H9 (cell line): Measurements from ENCODE around the gene DNAJC7. TPM values are rescaled to one million over a fixed set of nuclear protein-coding genes. Genes with fewer than 3 reads are reported as not detected.

ENCODE experiments used
- DNase-seq: peaks from one replicate; pipeline ENCODE4 v3.0.0-alpha.2; 2017
- H2AFZ ChIP-seq: one replicate; pipeline ENCODE4 v1.6.1; 2013; ENCODE audit warnings: mild to moderate bottlenecking, low read length, control low read depth, moderate library complexity
- H2AK5ac ChIP-seq: 2 replicates; pipeline ENCODE4 v1.6.1; 2013; ENCODE audit warnings: low read length, control low read depth, mixed read lengths; ENCODE audit not compliant: insufficient read length
- H2BK120ac ChIP-seq: one replicate; pipeline ENCODE4 v1.6.1; 2013; ENCODE audit warnings: low read depth, mild to moderate bottlenecking, low read length, control low read depth, inconsistent platforms; ENCODE audit not compliant: poor library complexity, severe bottlenecking
- H2BK12ac ChIP-seq: 2 replicates; pipeline ENCODE4 v1.6.1; 2013; ENCODE audit warnings: low read length, control low read depth, mixed read lengths, low read depth; ENCODE audit not compliant: insufficient read length
- H2BK15ac ChIP-seq: 2 replicates; pipeline ENCODE4 v1.6.1; 2013; ENCODE audit warnings: low read depth, low read length, control low read depth
- H2BK20ac ChIP-seq: one replicate; pipeline ENCODE4 v1.6.1; 2013; ENCODE audit warnings: low read depth, mild to moderate bottlenecking, low read length, control low read depth, inconsistent platforms; ENCODE audit not compliant: poor library complexity, severe bottlenecking
- H2BK5ac ChIP-seq: 2 replicates; pipeline ENCODE4 v1.6.1; 2013; ENCODE audit warnings: low read length, control low read depth, mixed read lengths; ENCODE audit not compliant: insufficient read length
- H3K14ac ChIP-seq: 2 replicates; pipeline ENCODE4 v1.6.1; 2013; ENCODE audit warnings: low read length, control low read depth; ENCODE audit not compliant: insufficient read depth
- H3K18ac ChIP-seq: 2 replicates; pipeline ENCODE4 v1.6.1; 2013; ENCODE audit warnings: low read depth, mild to moderate bottlenecking, mixed read lengths, low read length, control low read depth; ENCODE audit not compliant: insufficient read length
- H3K23ac ChIP-seq: 2 replicates; pipeline ENCODE4 v1.6.1; 2013; ENCODE audit warnings: low read length, control low read depth, mixed read lengths, low read depth; ENCODE audit not compliant: insufficient read length
- H3K23me2 ChIP-seq: 2 replicates; pipeline ENCODE4 v1.6.1; 2013; ENCODE audit warnings: low read depth, mild to moderate bottlenecking, mixed read lengths, low read length, control low read depth; ENCODE audit not compliant: insufficient read length, poor library complexity, severe bottlenecking
- H3K27ac ChIP-seq: 2 replicates; pipeline ENCODE4 v1.5.1; 2013; ENCODE audit warnings: low read length, control low read depth, mixed read lengths, low read depth; ENCODE audit not compliant: insufficient read length
- H3K27me3 ChIP-seq: 2 replicates; pipeline ENCODE4 v1.6.1; 2013; ENCODE audit warnings: low read length, control low read depth, inconsistent platforms; ENCODE audit not compliant: insufficient read depth
- H3K4ac ChIP-seq: 2 replicates; pipeline ENCODE4 v1.6.1; 2013; ENCODE audit warnings: low read depth, mild to moderate bottlenecking, control low read depth, inconsistent platforms, low read length, moderate library complexity
- H3K4me1 ChIP-seq: 2 replicates; pipeline ENCODE4 v1.6.1; 2013; ENCODE audit warnings: low read length, control low read depth, inconsistent platforms; ENCODE audit not compliant: insufficient read depth
- H3K4me2 ChIP-seq: 2 replicates; pipeline ENCODE4 v1.6.1; 2013; ENCODE audit warnings: low read length, control low read depth, mixed read lengths; ENCODE audit not compliant: insufficient read length, insufficient read depth
- H3K56ac ChIP-seq: 2 replicates; pipeline ENCODE4 v1.6.1; 2013; ENCODE audit warnings: low read depth, mild to moderate bottlenecking, mixed read lengths, low read length, control low read depth; ENCODE audit not compliant: insufficient read length
- H3K79me1 ChIP-seq: 2 replicates; pipeline ENCODE4 v1.6.1; 2013; ENCODE audit warnings: low read depth, mild to moderate bottlenecking, moderate library complexity, low read length, control low read depth, inconsistent platforms; ENCODE audit not compliant: insufficient read depth, poor library complexity, severe bottlenecking
- H3K79me2 ChIP-seq: 2 replicates; pipeline ENCODE4 v1.6.1; 2013; ENCODE audit warnings: low read length, control low read depth, inconsistent platforms; ENCODE audit not compliant: insufficient read depth
- H3K9ac ChIP-seq: 2 replicates; pipeline ENCODE4 v1.6.1; 2013; ENCODE audit warnings: low read length, control low read depth, mixed read lengths; ENCODE audit not compliant: insufficient read length; ENCODE audit errors: extremely low read depth
- H3K9me3 ChIP-seq: one replicate; pipeline ENCODE4 v1.6.1; 2013; ENCODE audit warnings: low read depth, low read length, inconsistent platforms; ENCODE audit not compliant: control insufficient read depth
- H3T11ph ChIP-seq: one replicate; pipeline ENCODE4 v1.6.1; 2013; ENCODE audit warnings: mild to moderate bottlenecking, low read length, control low read depth, inconsistent platforms
- H4K20me1 ChIP-seq: one replicate; pipeline ENCODE4 v1.6.1; 2013; ENCODE audit not compliant: control insufficient read depth, insufficient read length, insufficient read depth
- H4K5ac ChIP-seq: 2 replicates; pipeline ENCODE4 v1.6.1; 2013; ENCODE audit warnings: low read depth, mild to moderate bottlenecking, mixed read lengths, low read length, control low read depth; ENCODE audit not compliant: insufficient read length
- H4K8ac ChIP-seq: replicated peaks from 2 replicates; pipeline ENCODE4 v1.6.1; 2013; ENCODE audit warnings: low read length, control low read depth, mixed read lengths, low read depth; ENCODE audit not compliant: insufficient read length
- H4K91ac ChIP-seq: 2 replicates; pipeline ENCODE4 v1.6.1; 2013; ENCODE audit warnings: low read depth, mild to moderate bottlenecking, moderate library complexity, mixed read lengths, low read length, control low read depth; ENCODE audit not compliant: insufficient read length
- H3K27ac Mint-ChIP-seq, 3 experiments: 2 replicates in 2 of 3; 3 replicates in 1 of 3; pipeline ENCODE4 v1.8.0; 2020 to 2021; ENCODE audit warnings: mixed read lengths in 3 of 3, mild to moderate bottlenecking in 1 of 3, moderate library complexity in 1 of 3
- H3K27me3 Mint-ChIP-seq: 2 replicates; pipeline ENCODE4 v1.8.0; 2021; ENCODE audit warnings: low read depth, mild to moderate bottlenecking, moderate library complexity, mixed read lengths
- H3K36me3 Mint-ChIP-seq, 3 experiments: 2 replicates in 2 of 3; 3 replicates in 1 of 3; pipeline ENCODE4 v1.8.0; 2020 to 2021; ENCODE audit warnings: low read depth in 3 of 3, mixed read lengths in 3 of 3; ENCODE audit not compliant: insufficient read depth in 1 of 3
- H3K4me1 Mint-ChIP-seq, 2 experiments: 2 replicates each; pipeline ENCODE4 v1.8.0; 2020; ENCODE audit warnings: mixed read lengths in 2 of 2
- H3K4me3 Mint-ChIP-seq, 2 experiments: 2 replicates in 1 of 2; 3 replicates in 1 of 2; pipeline ENCODE4 v1.8.0; 2020 to 2021; ENCODE audit warnings: mild to moderate bottlenecking in 2 of 2, mixed read lengths in 2 of 2, moderate library complexity in 1 of 2
- H3K9me3 Mint-ChIP-seq, 2 experiments: 2 replicates in 1 of 2; 3 replicates in 1 of 2; pipeline ENCODE4 v1.8.0; 2020; ENCODE audit warnings: mild to moderate bottlenecking in 2 of 2, mixed read lengths in 2 of 2, moderate library complexity in 1 of 2
- CTCF ChIP-seq: fragments of 200-600 bp; sonication (generic); conservative IDR thresholded peaks from 3 replicates; pipeline ENCODE4 v1.8.0; 2021; ENCODE audit warnings: antibody characterized with exemption, mild to moderate bottlenecking
- WGBS: extraction: QIAGEN DNeasy Blood & Tissue Kit; methylation state at CpG from one replicate; pipeline ENCODE4 v1.1.7; 2013; ENCODE audit warnings: missing lambda C conversion rate, low lambda C conversion rate, mixed read lengths; ENCODE audit not compliant: insufficient read length; ENCODE audit errors: extremely low coverage; 5-methylcytosine and 5-hydroxymethylcytosine counted together
- total RNA-seq: library from RNA; stranded (reverse); gene quantifications from 2 replicates; pipeline ENCODE4 v1.2.1, GENCODE V29; 2021

Gene DNAJC7
- total RNA-seq, 1 experiment from 2014 or later = 141 TPM

GRCh38 chr17:41943492-41943891 is 73.7 kb downstream of the DNAJC7 start:
- Histone ChIP-seq H2BK120ac (no peak overlapping the region), H3K79me2 (no peaks in the 10 kb centered on the region), H4K91ac (no peak overlapping the region), H2BK12ac (no peak overlapping the region), H2BK15ac (no peak overlapping the region), H4K5ac (no peak overlapping the region), H2AK5ac (no peak overlapping the region), H2BK5ac (no peak overlapping the region), H3K9me3 (no peaks in the 10 kb centered on the region), H3K23me2 (no peaks in the 10 kb centered on the region), H3K18ac (no peak overlapping the region), H3K27me3 (no peaks in the 10 kb centered on the region), H3T11ph (no peak overlapping the region), H3K23ac (no peak overlapping the region), H3K27ac (no peak overlapping the region), H3K14ac (no peak overlapping the region), H3K56ac (no peak overlapping the region), H2BK20ac (no peak overlapping the region), H3K9ac (no peak overlapping the region), H4K8ac (no peak overlapping the region), H4K20me1 (no peaks in the 10 kb centered on the region), H3K4me1 (no peaks in the 10 kb centered on the region), H3K4ac (no peak overlapping the region), H3K79me1 (no peaks in the 10 kb centered on the region), H3K4me2 (no peak overlapping the region), H2AFZ (no peak overlapping the region)
- H3K9me3 Mint-ChIP-seq = no peaks in the 10 kb centered on the region; a peak in 1 of 5 replicates
- no peaks in the 10 kb centered on the region for H3K27me3 Mint-ChIP-seq
- H3K4me1 Mint-ChIP-seq = no peaks in the 10 kb centered on the region; a peak in 1 of 4 replicates
- no peak overlapping the region; a peak in 1 of 5 replicates for H3K4me3 Mint-ChIP-seq
- WGBS = no CpG with 5 or more reads among the region's 3 CpGs
- H3K27ac Mint-ChIP-seq = no peak overlapping the region; a peak in 2 of 7 replicates
- DNase-seq = no peak
- TF ChIP-seq CTCF = no peak
- H3K36me3 Mint-ChIP-seq = no peaks in the 10 kb centered on the region
